ENCODE results near the gene HNRNPH2.

DNA sequence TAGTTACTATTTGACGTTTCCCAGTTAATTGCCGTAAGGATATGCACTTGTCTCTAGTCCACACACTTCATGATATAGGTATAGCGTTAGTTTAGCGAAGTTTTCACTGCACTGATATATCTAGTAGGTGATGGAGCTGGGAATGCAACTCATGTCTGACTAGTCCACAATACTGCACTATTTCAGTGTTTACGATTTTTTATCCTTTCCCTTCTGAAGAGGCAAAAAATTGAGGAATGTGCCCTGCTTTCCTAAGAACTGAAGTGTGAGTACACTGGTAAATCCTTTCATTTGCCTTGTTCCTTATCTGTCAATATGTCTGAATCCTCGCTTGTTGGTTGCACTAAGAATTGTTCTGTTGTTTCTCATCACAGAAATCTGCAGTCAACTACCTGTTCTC lies 16.2 kb upstream of the HNRNPH2 start:
- TF ChIP-seq, protein P1, sequence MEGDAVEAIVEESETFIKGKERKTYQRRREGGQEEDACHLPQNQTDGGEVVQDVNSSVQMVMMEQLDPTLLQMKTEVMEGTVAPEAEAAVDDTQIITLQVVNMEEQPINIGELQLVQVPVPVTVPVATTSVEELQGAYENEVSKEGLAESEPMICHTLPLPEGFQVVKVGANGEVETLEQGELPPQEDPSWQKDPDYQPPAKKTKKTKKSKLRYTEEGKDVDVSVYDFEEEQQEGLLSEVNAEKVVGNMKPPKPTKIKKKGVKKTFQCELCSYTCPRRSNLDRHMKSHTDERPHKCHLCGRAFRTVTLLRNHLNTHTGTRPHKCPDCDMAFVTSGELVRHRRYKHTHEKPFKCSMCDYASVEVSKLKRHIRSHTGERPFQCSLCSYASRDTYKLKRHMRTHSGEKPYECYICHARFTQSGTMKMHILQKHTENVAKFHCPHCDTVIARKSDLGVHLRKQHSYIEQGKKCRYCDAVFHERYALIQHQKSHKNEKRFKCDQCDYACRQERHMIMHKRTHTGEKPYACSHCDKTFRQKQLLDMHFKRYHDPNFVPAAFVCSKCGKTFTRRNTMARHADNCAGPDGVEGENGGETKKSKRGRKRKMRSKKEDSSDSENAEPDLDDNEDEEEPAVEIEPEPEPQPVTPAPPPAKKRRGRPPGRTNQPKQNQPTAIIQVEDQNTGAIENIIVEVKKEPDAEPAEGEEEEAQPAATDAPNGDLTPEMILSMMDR (conservative IDR thresholded peaks at IDR 0.05) = no peak
- no peak for TF ChIP-seq EZH2 (IDR thresholded peaks at IDR 0.05; ENCODE audit: low read depth)

Measured in PC-9 (cell line).